Caki2 (cell line): ENCODE results near the gene ARHGAP11B. TPM values are rescaled to one million over a fixed set of nuclear protein-coding genes. Genes with fewer than 3 reads are reported as not detected.
"Not testable (repeated sequence)": the region's sequence is repeated elsewhere in the genome, so short reads cannot be mapped to it uniquely, and the experiment has no call there.

Experiments
- DNase-seq: peaks from one replicate; pipeline ENCODE4 v3.0.0-alpha.2; 2015; ENCODE audit warnings: low read depth
- in situ Hi-C: cut with HindIII; loops from 2 replicates; pipeline ENCODE4 v1.10.0; 2016; ENCODE audit warnings: low sequenced_read_pairs, low pct_unique_long_range_greater_than_20kb, mixed read lengths
- total RNA-seq: library from RNA; depleted of rRNA; stranded (reverse); fragments of >200 nt; shearing (Covaris generic); gene quantifications from 2 replicates; pipeline ENCODE4 v1.2.3, GENCODE V29; 2014; ENCODE audit warnings: low replicate concordance; rRNA removed

ARHGAP11B gene

GRCh38 chr15:30686651-30687050 lies 60.7 kb downstream of the ARHGAP11B start:
- in situ Hi-C loops, DNase-seq: not testable (repeated sequence)

Other genes with a start within 250 kb of the ARHGAP11B start
- gene CHRFAM7A, start 232.6 kb upstream of the ARHGAP11B start, total RNA-seq: 0.34 and 8.6 TPM in 2 replicates
- gene GOLGA8R, start 211.9 kb upstream of the ARHGAP11B start, total RNA-seq: 0.57 and 0.90 TPM in 2 replicates
- 2.1 and 2.3 TPM in 2 replicates for gene GOLGA8Q, start 74.1 kb upstream of the ARHGAP11B start, total RNA-seq
- 0.30 TPM in 1 of 2 replicates, not detected in the other for gene GOLGA8H, start 22.1 kb upstream of the ARHGAP11B start, total RNA-seq